GM12873 (cell line): ENCODE data around the gene TFPI2.

ENCODE experiments used
- TF ChIP-seq, protein P1 (sequence below): IDR thresholded peaks from 2 replicates; pipeline ENCODE4 v1.5.1; 2012; ENCODE audit warnings: low read depth, mild to moderate bottlenecking, moderate library complexity, low read length, control low read depth; ENCODE audit not compliant: insufficient read depth; ENCODE audit errors: missing control alignments

TFPI2 gene

DNA sequence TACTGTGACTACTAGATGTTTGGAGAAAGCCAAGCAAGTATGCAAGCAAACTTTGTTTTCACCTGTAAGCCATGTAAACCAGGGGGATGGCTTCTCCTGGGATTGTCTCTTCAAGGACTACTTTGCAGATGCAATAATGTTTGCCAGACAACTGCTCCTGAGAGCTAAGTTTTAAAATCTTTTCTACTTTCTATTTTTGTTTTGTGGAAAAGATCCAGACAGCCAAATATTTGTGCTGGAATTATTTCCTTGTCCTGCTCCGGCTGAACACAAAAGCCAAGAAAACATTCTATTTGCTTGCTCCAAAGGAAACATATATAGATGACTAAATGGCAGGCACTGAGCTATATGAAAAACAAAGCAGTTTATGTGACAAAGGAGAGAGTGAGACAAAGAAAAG is 51.6 kb downstream of the TFPI2 start:
- TF ChIP-seq, protein P1, sequence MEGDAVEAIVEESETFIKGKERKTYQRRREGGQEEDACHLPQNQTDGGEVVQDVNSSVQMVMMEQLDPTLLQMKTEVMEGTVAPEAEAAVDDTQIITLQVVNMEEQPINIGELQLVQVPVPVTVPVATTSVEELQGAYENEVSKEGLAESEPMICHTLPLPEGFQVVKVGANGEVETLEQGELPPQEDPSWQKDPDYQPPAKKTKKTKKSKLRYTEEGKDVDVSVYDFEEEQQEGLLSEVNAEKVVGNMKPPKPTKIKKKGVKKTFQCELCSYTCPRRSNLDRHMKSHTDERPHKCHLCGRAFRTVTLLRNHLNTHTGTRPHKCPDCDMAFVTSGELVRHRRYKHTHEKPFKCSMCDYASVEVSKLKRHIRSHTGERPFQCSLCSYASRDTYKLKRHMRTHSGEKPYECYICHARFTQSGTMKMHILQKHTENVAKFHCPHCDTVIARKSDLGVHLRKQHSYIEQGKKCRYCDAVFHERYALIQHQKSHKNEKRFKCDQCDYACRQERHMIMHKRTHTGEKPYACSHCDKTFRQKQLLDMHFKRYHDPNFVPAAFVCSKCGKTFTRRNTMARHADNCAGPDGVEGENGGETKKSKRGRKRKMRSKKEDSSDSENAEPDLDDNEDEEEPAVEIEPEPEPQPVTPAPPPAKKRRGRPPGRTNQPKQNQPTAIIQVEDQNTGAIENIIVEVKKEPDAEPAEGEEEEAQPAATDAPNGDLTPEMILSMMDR = no peak

DNA sequence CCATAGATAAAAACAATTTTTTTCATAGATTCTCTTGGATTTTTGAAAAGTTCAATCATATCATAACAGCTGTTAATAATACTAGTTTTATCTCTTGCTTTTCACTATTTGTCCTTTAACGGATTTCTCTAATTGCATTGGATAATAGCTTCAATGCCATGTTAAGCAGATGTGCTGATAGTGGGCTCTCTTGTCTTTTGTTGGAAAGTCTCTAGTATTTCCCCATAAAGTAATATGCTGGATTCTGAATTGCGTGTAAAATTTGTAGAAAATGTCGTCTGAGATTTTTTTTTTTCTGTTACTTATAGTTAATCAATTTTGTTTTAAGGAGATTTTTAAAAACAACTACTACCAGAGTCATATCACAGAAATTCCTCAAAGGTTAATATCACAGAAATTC is 53.3 kb downstream of the TFPI2 start:
- TF ChIP-seq, protein P1 = no peak

DNA sequence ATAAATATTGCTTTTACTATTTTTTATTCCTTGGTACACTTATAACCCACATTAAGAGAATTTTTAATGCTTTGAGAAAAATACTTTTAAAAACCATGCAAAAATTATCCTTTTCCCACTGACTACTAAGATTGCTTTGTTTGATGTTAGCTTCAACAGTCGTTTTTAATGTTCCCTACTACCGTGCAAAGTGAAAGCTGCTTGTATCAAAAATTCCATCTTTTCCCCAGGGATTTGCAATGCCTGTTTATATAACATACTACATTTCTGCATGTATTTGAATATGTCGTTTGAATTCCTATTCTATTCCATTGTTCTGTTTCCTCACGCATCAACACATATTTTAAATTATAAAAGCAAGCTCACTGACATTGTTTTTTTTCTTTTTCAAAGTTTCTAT is 54.4 kb downstream of the TFPI2 start:
- TF ChIP-seq, protein P1 = no peak

GRCh38 chr7:93835702-93836101 is 54.9 kb downstream of the TFPI2 start:
- TF ChIP-seq, protein P1 = no peak
